B cell (primary cell): ENCODE measurements around the gene SLC38A5.

ENCODE experiments used
- EZH2 ChIP-seq: IDR thresholded peaks from 2 replicates; pipeline ENCODE4 v1.6.1; 2012; ENCODE audit warnings: borderline replicate concordance, low read depth, mild to moderate bottlenecking, moderate library complexity, low read length; ENCODE audit not compliant: insufficient read depth, poor library complexity, severe bottlenecking
- TF ChIP-seq, protein P1 (sequence below): fragments of 200-600 bp; IDR thresholded peaks from one replicate; pipeline ENCODE4 v1.8.0; 2022; ENCODE audit warnings: antibody characterized with exemption, mild to moderate bottlenecking

GRCh38 chrX:48492293-48492910 lies 22.3 kb upstream of the SLC38A5 start:
- TF ChIP-seq, protein P1, sequence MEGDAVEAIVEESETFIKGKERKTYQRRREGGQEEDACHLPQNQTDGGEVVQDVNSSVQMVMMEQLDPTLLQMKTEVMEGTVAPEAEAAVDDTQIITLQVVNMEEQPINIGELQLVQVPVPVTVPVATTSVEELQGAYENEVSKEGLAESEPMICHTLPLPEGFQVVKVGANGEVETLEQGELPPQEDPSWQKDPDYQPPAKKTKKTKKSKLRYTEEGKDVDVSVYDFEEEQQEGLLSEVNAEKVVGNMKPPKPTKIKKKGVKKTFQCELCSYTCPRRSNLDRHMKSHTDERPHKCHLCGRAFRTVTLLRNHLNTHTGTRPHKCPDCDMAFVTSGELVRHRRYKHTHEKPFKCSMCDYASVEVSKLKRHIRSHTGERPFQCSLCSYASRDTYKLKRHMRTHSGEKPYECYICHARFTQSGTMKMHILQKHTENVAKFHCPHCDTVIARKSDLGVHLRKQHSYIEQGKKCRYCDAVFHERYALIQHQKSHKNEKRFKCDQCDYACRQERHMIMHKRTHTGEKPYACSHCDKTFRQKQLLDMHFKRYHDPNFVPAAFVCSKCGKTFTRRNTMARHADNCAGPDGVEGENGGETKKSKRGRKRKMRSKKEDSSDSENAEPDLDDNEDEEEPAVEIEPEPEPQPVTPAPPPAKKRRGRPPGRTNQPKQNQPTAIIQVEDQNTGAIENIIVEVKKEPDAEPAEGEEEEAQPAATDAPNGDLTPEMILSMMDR: no peak
- no peak for TF ChIP-seq EZH2
